Erythroblast (primary cell): Measurements from ENCODE around the gene KCTD15.

Experiments used
- GATA1 ChIP-seq: IDR thresholded peaks from 2 replicates; pipeline ENCODE4 v1.6.1; 2011; ENCODE audit warnings: low read depth, mild to moderate bottlenecking, control low read depth, low read length, moderate library complexity
- POLR2A ChIP-seq: IDR thresholded peaks from 2 replicates; pipeline ENCODE4 v1.6.1; 2011; ENCODE audit warnings: mild to moderate bottlenecking, low read length

- TF ChIP-seq POLR2A = no peak
- no peak for TF ChIP-seq GATA1
Observed at GRCh38 chr19:33813391-33814101, 16.9 kb downstream of the KCTD15 start.
